Measurements from ENCODE around the gene DDX39A. TPM values are rescaled to one million over a fixed set of nuclear protein-coding genes. Genes with fewer than 3 reads are reported as not detected.
A peak's percentile ranks its signal among the peaks of the same experiment; 100 is the strongest.

The DDX39A gene
- total RNA-seq, 4 donors from 2014 or later = 31.4 to 55.5 (median 43.4) TPM

GRCh38 chr19:14409146-14410023, 9.8 kb downstream of the DDX39A start:
- no peak overlapping the region for H3K27ac ChIP-seq
- H3K27me3 ChIP-seq = no peaks in the 10 kb centered on the region
- 71% methylated on average over 8 of the region's 38 CpGs; no CpG with 5 or more reads in 1 of the 2 donors for WGBS, 2 donors (ENCODE audit: low coverage in 1 of 2)
- peaks cover 0 to 44% (median 8%) of the 10 kb centered on the region in 3 donors for H3K4me1 ChIP-seq
- TF ChIP-seq CTCF (IDR thresholded peaks at IDR 0.05) = no peak
- no peak for TF ChIP-seq POLR2A (IDR thresholded peaks at IDR 0.05)
- TF ChIP-seq EP300 (IDR thresholded peaks at IDR 0.05) = no peak
- no peak for TF ChIP-seq POLR2AphosphoS5 (IDR thresholded peaks at IDR 0.05)
- H3K9me3 ChIP-seq = no peaks in the 10 kb centered on the region
- ATAC-seq = no peak
- H3K4me3 ChIP-seq = no peak overlapping the region
- peaks cover 0 to 85% of the 10 kb centered on the region in 2 donors for H3K36me3 ChIP-seq

GRCh38 chr19:14408491-14409145, 10.5 kb downstream of the DDX39A start:
- 76% methylated on average over 10 of the region's 20 CpGs; no CpG with 5 or more reads in 1 of the 2 donors for WGBS, 2 donors (ENCODE audit: low coverage in 1 of 2)
- H3K36me3 ChIP-seq = peaks cover 0 to 91% of the 10 kb centered on the region in 2 donors
- ATAC-seq = no peak
- H3K9me3 ChIP-seq = no peaks in the 10 kb centered on the region
- H3K27me3 ChIP-seq = no peaks in the 10 kb centered on the region
- no peak overlapping the region for H3K27ac ChIP-seq
- no peak overlapping the region for H3K4me3 ChIP-seq
- TF ChIP-seq CTCF (IDR thresholded peaks at IDR 0.05) (no peak), EP300 (IDR thresholded peaks at IDR 0.05) (no peak), POLR2A (IDR thresholded peaks at IDR 0.05) (no peak), POLR2AphosphoS5 (IDR thresholded peaks at IDR 0.05) (no peak)
- H3K4me1 ChIP-seq = peaks cover 0 to 37% (median 3%) of the 10 kb centered on the region in 3 donors

- Histone ChIP-seq H3K36me3 (peaks cover 0 to 92% of the 10 kb centered on the region in 2 donors), H3K4me1 (peaks cover 0 to 29% (median 0%) of the 10 kb centered on the region in 3 donors), H3K27ac (no peak overlapping the region), H3K9me3 (no peaks in the 10 kb centered on the region), H3K27me3 (no peaks in the 10 kb centered on the region), H3K4me3 (no peak overlapping the region)
- no peak for TF ChIP-seq CTCF (IDR thresholded peaks at IDR 0.05)
- TF ChIP-seq POLR2AphosphoS5 (IDR thresholded peaks at IDR 0.05) = no peak
- no peak for TF ChIP-seq EP300 (IDR thresholded peaks at IDR 0.05)
- no peak for TF ChIP-seq POLR2A (IDR thresholded peaks at IDR 0.05)
- WGBS, 2 donors (ENCODE audit: low coverage in 1 of 2) = 60 to 76% methylated on average over 1 to 10 of the region's 20 CpGs
- ATAC-seq = no peak
These were observed 11.3 kb downstream of the DDX39A start for GRCh38 chr19:14407605-14408484.

GRCh38 chr19:14406645-14407401, 12.3 kb downstream of the DDX39A start:
- no peak overlapping the region for H3K4me3 ChIP-seq

More at GRCh38 chr19:14406645-14407401, 12.3 kb downstream of the DDX39A start:
- no peaks in the 10 kb centered on the region for H3K27me3 ChIP-seq
- peaks cover 0 to 19% (median 0%) of the 10 kb centered on the region in 3 donors for H3K4me1 ChIP-seq
- peaks cover 0 to 92% of the 10 kb centered on the region in 2 donors for H3K36me3 ChIP-seq
- no peaks in the 10 kb centered on the region for H3K9me3 ChIP-seq
- 67 to 78% methylated on average over 1 to 6 of the region's 27 CpGs for WGBS, 2 donors (ENCODE audit: low coverage in 1 of 2)
- TF ChIP-seq POLR2A (IDR thresholded peaks at IDR 0.05) (no peak), POLR2AphosphoS5 (IDR thresholded peaks at IDR 0.05) (no peak), CTCF (IDR thresholded peaks at IDR 0.05) (no peak)
- ATAC-seq = no peak
- peak overlapping the region in 3 of 4 donors; percentile 80 to 88 (median 82) for H3K27ac ChIP-seq

All from gastroesophageal sphincter (tissue), 4 donors.